ENCODE measurements around the gene MTA3. TPM values are rescaled to one million over a fixed set of nuclear protein-coding genes. Genes with fewer than 3 reads are reported as not detected.

The MTA3 gene
- polyA plus RNA-seq, 1 donor from 2014 or later: 11.2 TPM

GRCh38 chr2:42757981-42758740, 189.7 kb downstream of the MTA3 start:
- no peaks in the 10 kb centered on the region for H3F3A ChIP-seq (ENCODE audit: insufficient read depth, low read length, poor library complexity, severe bottlenecking)
- no peak overlapping the region for H3K4me3 ChIP-seq (ENCODE audit: low read length)
- no peaks in the 10 kb centered on the region for H3K79me2 ChIP-seq (replicated peaks; ENCODE audit: insufficient read depth, low read length)
- no peak overlapping the region for H2AFZ ChIP-seq (ENCODE audit: low read depth, low read length)
- H3K4me2 ChIP-seq (ENCODE audit: low read length): no peak overlapping the region
- H3K27me3 ChIP-seq (ENCODE audit: insufficient read depth, low read depth, low read length): no peaks in the 10 kb centered on the region
- H3K9ac ChIP-seq (ENCODE audit: low read length): no peak overlapping the region
- no peaks in the 10 kb centered on the region for H3K36me3 ChIP-seq (ENCODE audit: insufficient read depth, low read length)
- no peaks in the 10 kb centered on the region for H3K9me3 ChIP-seq (ENCODE audit: low read length)
- H3K27ac ChIP-seq (ENCODE audit: low read length): no peak overlapping the region
- H3K9me2 ChIP-seq (ENCODE audit: insufficient read depth, low read length): no peaks in the 10 kb centered on the region
- TF ChIP-seq MXI1 (conservative IDR thresholded peaks at IDR 0.05; ENCODE audit: poor library complexity, severe bottlenecking) (no peak), SMC3 (conservative IDR thresholded peaks at IDR 0.05; ENCODE audit: poor library complexity) (no peak), REST (IDR thresholded peaks at IDR 0.05; ENCODE audit: borderline replicate concordance) (no peak), RAD21 (conservative IDR thresholded peaks at IDR 0.05) (no peak), TAF1 (IDR thresholded peaks at IDR 0.05; ENCODE audit: low read depth) (no peak), CTCF (IDR thresholded peaks at IDR 0.05; ENCODE audit: poor library complexity, severe bottlenecking) (no peak), EZH2 (IDR thresholded peaks at IDR 0.05; ENCODE audit: borderline replicate concordance, insufficient read depth, low read length, poor library complexity, severe bottlenecking) (no peak), POLR2AphosphoS5 (IDR thresholded peaks at IDR 0.05) (no peak), EP300 (conservative IDR thresholded peaks at IDR 0.05; ENCODE audit: poor library complexity, severe bottlenecking) (no peak)
- no peaks in the 10 kb centered on the region for H4K20me1 ChIP-seq (ENCODE audit: insufficient read depth)

GRCh38 chr2:42758751-42759150, 190.3 kb downstream of the MTA3 start:
- H3K79me2 ChIP-seq (replicated peaks; ENCODE audit: insufficient read depth, low read length): no peaks in the 10 kb centered on the region
- no peaks in the 10 kb centered on the region for H3K9me3 ChIP-seq (ENCODE audit: low read length)
- no peak for TF ChIP-seq SMC3 (conservative IDR thresholded peaks at IDR 0.05; ENCODE audit: poor library complexity)
- TF ChIP-seq EP300 (conservative IDR thresholded peaks at IDR 0.05; ENCODE audit: poor library complexity, severe bottlenecking): no peak
- H4K20me1 ChIP-seq (ENCODE audit: insufficient read depth): no peaks in the 10 kb centered on the region
- no peaks in the 10 kb centered on the region for H3K9me2 ChIP-seq (ENCODE audit: insufficient read depth, low read length)
- H3K27ac ChIP-seq (ENCODE audit: low read length): no peak overlapping the region
- no peak overlapping the region for H3K4me2 ChIP-seq (ENCODE audit: low read length)
- no peaks in the 10 kb centered on the region for H3K27me3 ChIP-seq (ENCODE audit: insufficient read depth, low read depth, low read length)
- H3K4me3 ChIP-seq (ENCODE audit: low read length): no peak overlapping the region
- no peaks in the 10 kb centered on the region for H3F3A ChIP-seq (ENCODE audit: insufficient read depth, low read length, poor library complexity, severe bottlenecking)
- H3K9ac ChIP-seq (ENCODE audit: low read length): no peak overlapping the region
- H3K36me3 ChIP-seq (ENCODE audit: insufficient read depth, low read length): no peaks in the 10 kb centered on the region
- H2AFZ ChIP-seq (ENCODE audit: low read depth, low read length): no peak overlapping the region

Data from neural cell (in vitro differentiated cells).